NK-92 (cell line): ENCODE results near the gene SIK2.

ENCODE experiments used
- DNase-seq: peaks from one replicate; lab custom pipeline; 2025; ENCODE audit not compliant: unreplicated experiment; lab: John Stamatoyannopoulos, UW

The SIK2 gene

DNA sequence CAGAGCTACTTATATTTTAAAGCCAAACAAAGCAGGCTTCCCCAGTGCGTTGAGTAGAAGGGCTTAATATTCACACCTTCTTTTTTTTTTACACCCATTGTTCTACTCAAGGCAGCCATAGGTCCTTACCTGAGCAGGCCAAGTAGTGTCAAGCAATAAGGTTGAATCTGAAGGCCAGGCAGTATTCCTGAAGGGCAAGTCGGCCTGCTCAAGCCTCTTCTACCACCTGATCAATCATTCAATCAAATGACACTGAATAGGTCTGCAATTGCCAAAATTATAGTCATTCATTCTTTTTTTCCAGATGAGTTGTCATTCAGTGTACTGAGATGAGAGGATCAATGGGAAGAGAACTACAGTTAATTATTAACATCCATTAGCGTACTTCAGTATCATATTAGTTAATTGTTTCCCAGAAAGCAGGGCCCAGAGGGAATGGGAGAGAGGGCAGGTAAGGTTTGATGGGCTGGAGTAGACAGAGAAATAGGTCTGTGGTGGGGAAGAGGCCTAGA, 175.9 kb downstream of the SIK2 start:
- DNase-seq, result no peak

DNA sequence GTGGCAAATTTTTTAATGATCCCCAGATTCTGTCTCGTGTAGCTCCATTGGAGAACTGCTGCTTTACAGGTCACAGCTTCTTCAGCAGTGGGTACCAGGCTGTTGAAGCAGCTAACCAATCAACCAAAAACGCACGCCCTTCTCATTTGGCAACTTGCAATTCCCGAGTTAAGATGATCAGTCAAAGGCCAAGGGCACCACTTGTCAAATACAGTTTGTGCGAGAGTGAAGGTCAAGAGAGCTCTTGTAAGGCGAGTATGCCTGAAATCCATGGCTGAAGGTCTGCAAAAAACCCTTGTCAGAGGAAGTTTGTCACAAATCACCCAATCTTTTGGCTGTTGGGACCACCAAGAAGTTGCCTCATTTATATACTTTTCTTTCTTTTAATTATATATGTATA, 176.9 kb downstream of the SIK2 start:
- no peak for DNase-seq
